GM12878 (cell line): ENCODE data around the gene RAPH1. TPM values are rescaled to one million over a fixed set of nuclear protein-coding genes. Genes with fewer than 3 reads are reported as not detected.

ENCODE experiments used
- ATAC-seq: fragments of 200-7000 bp; cut with Tn5 transposase; 3 replicates; pipeline ENCODE4 v1.9.1; 2020; ENCODE audit warnings: mild to moderate bottlenecking, moderate library complexity
- BruUV-seq: library from RNA; stranded (reverse); fragments of 400-500 nt; replicated peaks from 2 replicates; lab custom pipeline; 2021; lab: Mats Ljungman, UMichigan
- CTCF ChIA-PET: fragments of 300-600 bp; sonication (Branson Sonifier 250); formaldehyde crosslinking; extraction: SDS; loops from one replicate; lab custom pipeline; 2021; ENCODE audit warnings: inconsistent platforms; lab: Yijun Ruan, JAX
- POLR2A ChIA-PET: fragments of 350-600 bp; formaldehyde crosslinking; extraction: SDS; loops from one replicate; lab custom pipeline; 2021; ENCODE audit warnings: inconsistent platforms; lab: Charles Lee
- RAD21 ChIA-PET: fragments of 300-600 bp; sonication (Branson Sonifier 250); formaldehyde crosslinking; loops from one replicate; lab custom pipeline; 2023; ENCODE audit warnings: antibody characterized with exemption; ENCODE audit not compliant: unreplicated experiment; lab: Charles Lee
- SMC1A ChIA-PET: fragments of 300-600 bp; sonication (Branson Sonifier 250); formaldehyde crosslinking; loops from one replicate; lab custom pipeline; 2023; ENCODE audit not compliant: unreplicated experiment, uncharacterized antibody; lab: Charles Lee
- DNase-seq: peaks from one replicate; pipeline ENCODE4 v3.0.0-alpha.2; 2011; ENCODE audit warnings: low read depth, low spot score
- FAIRE-seq: peaks from 3 replicates; lab custom pipeline; 2011; peaks lifted over from hg19 to GRCh38; lab: Jason Lieb, UNC
- H2AFZ ChIP-seq: 2 replicates; pipeline ENCODE4 v1.6.0; 2011; ENCODE audit warnings: low read depth, low read length, control low read depth; ENCODE audit not compliant: control insufficient read depth
- H3K27ac ChIP-seq: 2 replicates; pipeline ENCODE4 v1.5.1; 2011; ENCODE audit warnings: control low read depth; ENCODE audit not compliant: control insufficient read depth, insufficient read depth
- H3K27me3 ChIP-seq, 2 experiments: replicated peaks in 1 of 2; 2 replicates each; pipeline versions ENCODE4 v1.6.0 to v1.6.1; 2011; ENCODE audit warnings: low read length in 1 of 2; ENCODE audit not compliant: control insufficient read depth in 2 of 2, insufficient read depth in 2 of 2
- H3K36me3 ChIP-seq, 2 experiments: 2 replicates each; pipeline ENCODE4 v1.5.1; 2011; ENCODE audit warnings: low read length in 1 of 2; ENCODE audit not compliant: control insufficient read depth in 2 of 2, insufficient read depth in 2 of 2
- H3K4me1 ChIP-seq: 2 replicates; pipeline ENCODE4 v1.6.1; 2011; ENCODE audit warnings: mild to moderate bottlenecking, low read length, moderate library complexity, mixed read lengths; ENCODE audit not compliant: control insufficient read depth, insufficient read depth
- H3K4me2 ChIP-seq: 2 replicates; pipeline ENCODE4 v1.6.0; 2011; ENCODE audit warnings: control low read depth; ENCODE audit not compliant: control insufficient read depth, insufficient read depth
- H3K4me3 ChIP-seq: fragments of 200-600 bp; sonication (generic); 2 replicates; pipeline ENCODE4 v1.5.1; 2016
- H3K79me2 ChIP-seq: 2 replicates; pipeline ENCODE4 v1.6.0; 2011; ENCODE audit warnings: low read length; ENCODE audit not compliant: control insufficient read depth, insufficient read depth
- H3K9ac ChIP-seq: 2 replicates; pipeline ENCODE4 v1.8.0; 2011; ENCODE audit warnings: low read length, control low read depth, mixed read lengths; ENCODE audit not compliant: control insufficient read depth, insufficient read depth
- H3K9me3 ChIP-seq: replicated peaks from 3 replicates; pipeline ENCODE4 v1.5.1; 2011; ENCODE audit warnings: mild to moderate bottlenecking, low read length; ENCODE audit not compliant: control insufficient read depth, insufficient read depth
- H4K20me1 ChIP-seq: 2 replicates; pipeline ENCODE4 v1.6.0; 2011; ENCODE audit not compliant: control insufficient read depth, insufficient read depth
- BCLAF1 ChIP-seq: fragments of 450-650 bp; IDR thresholded peaks from 2 replicates; pipeline ENCODE4 v1.6.1; 2017; ENCODE audit warnings: antibody characterized with exemption, mild to moderate bottlenecking, moderate library complexity
- HDAC6 ChIP-seq: fragments of 200-600 bp; sonication (generic); IDR thresholded peaks from one replicate; pipeline ENCODE4 v1.8.0; 2017; ENCODE audit warnings: antibody characterized with exemption; ENCODE audit not compliant: unreplicated experiment
- KAT2A ChIP-seq: conservative IDR thresholded peaks from 2 replicates; pipeline ENCODE4 v1.6.1; 2011; ENCODE audit warnings: low read depth, low read length; ENCODE audit not compliant: control insufficient read depth
- NKRF ChIP-seq: fragments of 450-650 bp; conservative IDR thresholded peaks from 2 replicates; pipeline ENCODE4 v1.6.1; 2017; ENCODE audit warnings: mild to moderate bottlenecking, moderate library complexity
- NR2C1 ChIP-seq: fragments of 450-650 bp; IDR thresholded peaks from 2 replicates; pipeline ENCODE4 v1.6.1; 2017; ENCODE audit warnings: antibody characterized with exemption, mild to moderate bottlenecking, moderate library complexity
- RUNX3 ChIP-seq: IDR thresholded peaks from 2 replicates; pipeline ENCODE4 v1.6.1; 2012; ENCODE audit warnings: low read length, inconsistent platforms
- SMARCA5 ChIP-seq: fragments of 450-650 bp; IDR thresholded peaks from 2 replicates; pipeline ENCODE4 v1.6.1; 2017; ENCODE audit warnings: mild to moderate bottlenecking
- SMC3 ChIP-seq: IDR thresholded peaks from 2 replicates; pipeline ENCODE4 v1.6.1; 2011; ENCODE audit warnings: low read length, improper control_type of control experiment, borderline replicate concordance
- YY1 ChIP-seq: IDR thresholded peaks from 2 replicates; pipeline ENCODE4 v1.6.1; 2011; ENCODE audit warnings: low read depth, mild to moderate bottlenecking, low read length
- WGBS: methylation state at CpG from one replicate; pipeline ENCODE4 v1.1.6; 2016; ENCODE audit warnings: low lambda C conversion rate; ENCODE audit not compliant: insufficient replicate concordance, insufficient coverage; ENCODE audit errors: missing lambda C conversion rate; 5-methylcytosine and 5-hydroxymethylcytosine counted together
- in situ Hi-C: fragments of 300-500 bp; cut with MboI; formaldehyde crosslinking; loops from 9 replicates; pipeline ENCODE4 v1.14.3; 2018; ENCODE audit warnings: mixed read lengths
- intact Hi-C: fragments of 100-400 bp; cut with micrococcal nuclease; formaldehyde crosslinking; loops from one replicate; pipeline ENCODE4 v1.14.2; 2022; ENCODE audit not compliant: unreplicated experiment
- polyA plus RNA-seq, 11 experiments: library from polyadenylated mRNA; depleted of rRNA in 4 of 11; unstranded in 6 of 11; stranded (reverse) in 5 of 11; fragments of >200 nt; fragmentation: Nextera tagmentation in 4 of 11; fragmentation: Illumina TruSeq in 1 of 11; extraction: Ambion mirVana in 4 of 11; extraction: Trizol in 1 of 11; gene quantifications; 1 replicate in 1 of 11; 2 replicates in 10 of 11; pipeline versions ENCODE4 v1.2.1 to v1.2.3, GENCODE V29; 2011 to 2016; ENCODE audit warnings: inconsistent platforms in 2 of 11, missing spikeins in 2 of 11, low read depth in 1 of 11
- total RNA-seq, 4 experiments: library from RNA; depleted of rRNA in 3 of 4; stranded (reverse); fragments of >200 nt in 3 of 4; fragmentation: Illumina TruSeq in 1 of 4; extraction: Trizol in 1 of 4; gene quantifications; 2 replicates each; pipeline versions ENCODE4 v1.2.1 to v1.2.3, GENCODE V29; 2013 to 2021

Gene RAPH1
- total and polyA plus RNA-seq, 10 of the 15 experiments (the other 5 are each of a cell fraction or from before 2014, with no cell fraction given): 0.09 to 0.90 (median 0.21) TPM; not detected in 7

- TF ChIP-seq NKRF (no peak), NR2C1 (no peak), HDAC6 (no peak), BCLAF1 (no peak), KAT2A (no peak), YY1 (no peak), SMC3 (no peak)
Measured at GRCh38 chr2:203480623-203481022, 54.5 kb downstream of the RAPH1 start (continued).

GRCh38 chr2:203476881-203477280 is 58.2 kb downstream of the RAPH1 start:
- Histone ChIP-seq H3K9me3 (no peaks in the 10 kb centered on the region), H3K27me3 (no peaks in the 10 kb centered on the region), H3K9ac (no peak overlapping the region), H3K27ac (no peak overlapping the region), H3K4me3 (no peak overlapping the region), H2AFZ (no peak overlapping the region), H3K4me2 (no peak overlapping the region), H4K20me1 (no peaks in the 10 kb centered on the region), H3K79me2 (no peaks in the 10 kb centered on the region), H3K4me1 (no peaks in the 10 kb centered on the region), H3K36me3 (no peaks in the 10 kb centered on the region)
- WGBS: 42% methylated on average over 2 of the region's 2 CpGs
- POLR2A ChIA-PET: no interaction called here
- intact Hi-C loops: no loop called here
- TF ChIP-seq RUNX3 (no peak), SMARCA5 (no peak)
- in situ Hi-C loops: no loop called here
- RAD21 ChIA-PET: no interaction called here
- SMC1A ChIA-PET: interaction anchor here (1.4 kb wide), 1 partner anchor 8 kb away, joined by 3 read pairs; no protein-coding TSS in a partner anchor
- FAIRE-seq (no peak), DNase-seq (no peak), ATAC-seq (no peak)
- BruUV-seq: no TSS peak
- CTCF ChIA-PET: no interaction called here
